ENCODE results near the gene JAM2.
"Not testable (repeated sequence)": the region's sequence is repeated elsewhere in the genome, so short reads cannot be mapped to it uniquely, and the experiment has no call there.

The JAM2 gene

DNA sequence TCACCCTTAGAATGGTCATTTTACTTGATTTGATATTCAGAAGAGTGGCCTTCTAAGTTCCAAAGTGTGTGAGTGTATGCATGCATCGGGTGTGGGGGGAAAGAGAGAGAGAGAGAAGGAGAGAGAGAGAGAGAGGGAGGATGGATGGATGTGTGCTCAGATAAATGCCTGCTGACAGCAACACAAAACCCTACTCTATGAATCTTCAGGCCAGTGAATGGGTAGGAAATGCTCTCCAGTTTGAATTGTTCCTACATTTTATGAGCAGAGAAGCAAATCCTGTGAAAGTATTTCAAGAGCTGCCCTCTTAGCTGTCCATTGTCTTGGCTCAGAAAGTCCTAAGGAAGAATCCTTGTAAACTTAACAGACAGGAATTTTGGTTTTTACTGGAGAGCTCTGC lies 7.4 kb downstream of the JAM2 start:
- DNase-seq, result no peak

DNA sequence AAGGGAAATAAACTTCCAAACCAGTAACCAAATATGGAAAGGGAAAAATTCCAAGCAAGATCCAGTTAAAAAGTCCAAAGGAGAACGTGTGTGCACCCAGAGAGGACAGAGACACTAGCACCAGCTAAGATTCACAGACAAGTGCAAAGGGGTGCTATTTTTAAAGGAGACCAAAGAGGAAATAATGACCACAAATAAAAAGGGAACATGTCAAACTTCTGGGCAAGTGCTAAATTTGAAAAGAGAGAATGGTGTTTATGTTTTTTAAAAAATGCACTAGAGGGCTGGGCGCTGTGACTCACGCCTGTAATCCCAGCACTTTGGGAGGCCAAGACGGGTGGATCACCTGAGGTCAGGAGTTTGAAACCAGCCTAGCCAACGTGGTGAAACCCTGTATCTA lies 8.6 kb downstream of the JAM2 start:
- DNase-seq, result no peak

DNA sequence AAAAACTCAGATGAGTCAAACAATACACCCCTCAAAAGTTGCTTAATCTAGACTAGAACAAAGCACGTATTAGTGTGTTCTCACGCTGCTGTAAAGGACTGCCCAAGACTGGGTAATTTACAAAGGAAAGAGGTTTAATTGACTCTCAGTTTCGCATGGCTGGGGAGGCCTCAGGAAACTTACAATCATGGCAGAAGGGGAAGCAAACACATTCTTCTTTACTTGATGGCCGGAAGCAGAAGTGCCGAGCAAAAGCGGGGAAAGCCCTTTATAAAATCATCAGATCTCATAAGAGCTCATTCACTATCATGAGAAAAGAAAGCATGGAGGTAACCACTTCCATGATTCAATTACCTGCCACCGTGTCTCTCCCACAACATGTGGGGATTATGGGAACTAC lies 10.1 kb downstream of the JAM2 start:
- DNase-seq, result no peak

DNA sequence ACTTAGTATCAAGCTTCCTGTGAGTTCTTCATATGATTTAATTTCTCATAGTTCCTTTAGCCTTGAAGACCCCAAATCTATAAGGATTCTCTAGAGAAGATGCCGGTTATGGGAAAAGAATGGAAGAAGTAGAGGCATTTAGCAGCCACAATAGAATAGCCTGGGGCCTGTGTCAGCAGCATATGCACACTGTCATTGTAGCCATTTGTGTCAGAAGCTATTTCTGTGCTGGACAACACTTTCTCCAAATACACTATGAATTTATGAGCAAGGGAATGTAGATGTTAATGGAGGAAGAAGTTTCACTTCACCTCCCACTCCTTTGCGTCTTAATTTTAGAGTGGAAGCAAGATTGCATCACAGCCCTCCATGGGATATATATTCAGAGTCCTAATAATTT lies 17.4 kb downstream of the JAM2 start:
- DNase-seq, result no peak

DNA sequence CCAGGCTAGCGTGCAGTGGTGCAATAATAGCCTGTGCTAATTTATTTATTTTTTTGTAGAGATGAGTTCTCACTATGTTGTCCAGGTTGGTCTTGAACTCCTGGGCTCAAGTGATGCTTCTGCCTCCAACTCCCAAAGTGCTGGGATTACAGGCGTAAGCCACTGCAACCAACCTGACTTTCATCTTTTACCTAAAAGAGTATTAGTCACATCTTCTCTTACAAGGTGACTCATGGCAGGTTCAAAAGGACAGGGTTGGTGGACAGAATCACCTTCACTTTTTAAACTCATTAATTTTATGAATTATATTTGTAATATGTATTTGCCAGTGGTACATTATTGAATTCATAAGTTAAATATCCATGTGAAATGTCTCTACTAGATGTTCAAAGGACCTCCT lies 18.1 kb downstream of the JAM2 start:
- no peak for DNase-seq

DNA sequence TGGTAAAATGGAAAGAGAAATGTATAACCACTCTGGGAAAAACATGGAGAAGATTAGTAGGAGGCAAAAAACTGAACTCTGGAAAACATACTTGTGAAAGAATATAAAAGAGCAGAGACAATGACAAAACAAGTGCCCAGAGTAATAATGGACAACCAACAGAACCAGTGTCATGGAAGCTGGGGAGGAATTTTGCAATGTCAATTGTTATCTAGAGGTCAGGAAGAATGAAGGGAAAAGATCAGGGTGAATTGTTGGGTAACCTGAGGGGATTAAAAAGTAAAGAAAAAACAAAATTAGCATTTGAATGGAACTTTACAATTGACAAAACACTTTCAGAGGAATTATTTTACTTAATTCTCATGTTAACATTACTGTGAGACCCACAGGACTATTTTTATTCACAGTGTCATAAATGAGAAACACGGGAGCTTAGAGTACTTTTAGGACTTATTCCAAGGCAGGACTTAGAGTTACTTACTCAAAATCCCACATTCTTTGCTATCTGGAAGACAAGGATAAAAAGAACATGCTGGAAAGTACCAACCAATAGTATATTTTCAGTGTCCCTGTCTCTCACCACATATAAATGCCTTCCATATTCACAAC lies 19.5 kb downstream of the JAM2 start:
- no peak for DNase-seq

DNA sequence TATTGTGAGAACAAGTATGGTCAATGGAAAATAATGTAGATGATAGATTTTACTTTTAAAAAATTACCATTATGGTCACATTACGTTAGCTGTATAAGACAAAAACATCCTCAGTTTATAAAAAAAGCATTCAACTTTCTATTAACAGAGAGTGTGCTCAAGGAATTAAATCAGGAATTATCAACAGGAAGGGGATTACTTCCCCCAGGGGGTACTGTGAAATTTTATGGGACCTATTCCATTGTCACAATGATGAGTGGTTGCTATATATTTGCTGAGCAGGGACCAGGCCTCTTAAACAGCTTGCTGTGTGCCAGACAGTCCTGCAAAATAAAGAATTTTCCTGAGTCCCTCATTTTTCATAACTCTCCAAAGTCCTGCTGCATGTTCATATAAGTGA lies 21.2 kb downstream of the JAM2 start:
- no peak for DNase-seq

DNA sequence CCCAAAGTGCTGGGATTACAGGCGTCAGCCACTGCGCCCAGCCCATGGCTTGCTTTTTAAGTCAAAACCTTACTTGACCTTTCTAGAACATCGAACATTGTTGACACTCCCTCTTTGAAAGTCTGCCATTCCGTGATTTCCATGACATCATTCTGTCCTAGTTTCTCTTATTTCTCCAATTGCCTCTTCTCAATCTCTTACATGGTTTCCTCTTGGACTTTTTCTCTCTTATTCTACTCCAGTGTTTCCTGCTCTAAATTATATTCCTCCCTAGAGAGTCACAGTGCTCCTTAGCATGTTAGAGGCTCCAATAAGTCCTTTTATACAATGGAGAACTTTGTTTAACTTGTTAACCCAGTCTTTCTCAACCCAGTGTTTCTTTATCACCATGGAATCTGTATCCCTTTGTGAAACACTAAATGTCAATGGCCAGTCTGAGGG lies 25.5 kb downstream of the JAM2 start:
- no peak for DNase-seq

DNA sequence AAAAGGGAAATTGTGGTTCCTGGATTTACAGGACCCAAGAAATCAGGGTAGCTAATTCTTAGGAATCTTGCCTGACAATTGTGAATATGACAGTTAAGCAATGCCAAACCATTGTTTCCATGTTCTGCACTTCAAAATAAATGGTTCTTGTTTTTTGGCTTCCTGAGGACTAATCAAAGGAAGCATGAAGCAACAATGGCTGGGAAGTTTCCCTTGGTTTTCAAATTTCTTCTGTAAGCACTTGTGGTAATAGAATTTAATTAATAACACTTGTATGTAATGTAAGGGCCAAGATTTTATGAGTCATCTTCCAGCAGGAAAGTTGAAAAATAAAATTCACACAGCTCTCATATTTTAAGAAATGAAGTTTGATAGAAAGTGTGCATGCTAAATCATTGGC lies 31.7 kb downstream of the JAM2 start:
- no peak for DNase-seq

DNA sequence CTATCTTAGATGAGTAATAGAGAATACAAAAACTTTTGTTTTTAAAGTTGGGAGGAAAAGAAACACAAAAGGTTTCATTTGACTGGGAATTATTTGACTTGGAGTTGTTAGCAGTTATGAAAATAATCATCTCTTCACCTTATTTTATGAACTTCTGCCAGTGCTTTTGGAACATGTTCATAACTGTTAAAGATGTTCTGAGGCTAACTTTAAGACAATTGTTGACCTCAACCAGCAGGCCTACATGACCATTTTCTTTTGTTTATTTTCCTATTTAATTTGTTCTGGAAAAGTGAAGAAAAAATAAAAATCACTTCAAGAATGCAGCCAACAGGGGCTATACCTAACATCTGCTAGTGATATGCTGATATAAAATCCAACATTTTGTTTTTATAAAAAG lies 37.4 kb downstream of the JAM2 start:
- DNase-seq, result no peak

DNA sequence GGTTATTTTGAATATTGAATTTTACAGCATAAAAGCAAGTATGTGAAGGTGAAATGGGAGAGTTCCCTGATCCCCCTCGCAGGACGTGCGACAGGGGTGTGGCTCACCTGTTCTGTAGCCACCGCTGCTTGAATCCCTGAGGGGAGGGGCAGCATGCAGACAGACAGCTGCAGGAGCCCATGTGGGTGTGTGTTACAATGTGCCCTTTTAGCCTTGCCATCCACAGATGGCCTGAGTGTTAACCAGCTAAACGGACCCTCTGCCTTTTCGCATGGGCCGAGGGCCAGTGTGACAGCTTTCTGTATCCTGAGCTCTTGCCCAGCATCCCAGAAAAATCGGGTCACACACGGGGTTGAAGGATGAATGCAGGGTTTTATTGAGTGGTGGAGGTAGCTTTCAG lies 43.3 kb downstream of the JAM2 start:
- no peak for DNase-seq

DNA sequence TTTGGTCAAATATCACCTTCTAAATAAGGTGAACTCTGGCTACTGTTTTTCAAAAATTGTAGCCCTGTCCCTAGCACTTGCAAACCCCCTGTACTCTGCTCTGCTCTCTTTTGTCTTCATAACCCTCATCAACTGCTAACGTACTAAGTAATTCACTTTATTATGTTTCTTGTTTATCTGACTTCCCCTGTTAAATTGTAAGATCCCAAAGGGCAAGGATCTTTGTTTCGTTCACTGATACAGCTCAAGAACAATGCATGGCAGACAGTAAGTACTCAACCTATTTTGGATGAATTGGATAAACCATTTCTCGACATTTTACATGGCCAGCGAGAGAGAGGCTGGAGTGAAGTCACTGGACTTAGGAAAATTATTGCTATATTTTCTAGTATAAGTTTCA lies 48.7 kb downstream of the JAM2 start:
- no peak for DNase-seq

DNA sequence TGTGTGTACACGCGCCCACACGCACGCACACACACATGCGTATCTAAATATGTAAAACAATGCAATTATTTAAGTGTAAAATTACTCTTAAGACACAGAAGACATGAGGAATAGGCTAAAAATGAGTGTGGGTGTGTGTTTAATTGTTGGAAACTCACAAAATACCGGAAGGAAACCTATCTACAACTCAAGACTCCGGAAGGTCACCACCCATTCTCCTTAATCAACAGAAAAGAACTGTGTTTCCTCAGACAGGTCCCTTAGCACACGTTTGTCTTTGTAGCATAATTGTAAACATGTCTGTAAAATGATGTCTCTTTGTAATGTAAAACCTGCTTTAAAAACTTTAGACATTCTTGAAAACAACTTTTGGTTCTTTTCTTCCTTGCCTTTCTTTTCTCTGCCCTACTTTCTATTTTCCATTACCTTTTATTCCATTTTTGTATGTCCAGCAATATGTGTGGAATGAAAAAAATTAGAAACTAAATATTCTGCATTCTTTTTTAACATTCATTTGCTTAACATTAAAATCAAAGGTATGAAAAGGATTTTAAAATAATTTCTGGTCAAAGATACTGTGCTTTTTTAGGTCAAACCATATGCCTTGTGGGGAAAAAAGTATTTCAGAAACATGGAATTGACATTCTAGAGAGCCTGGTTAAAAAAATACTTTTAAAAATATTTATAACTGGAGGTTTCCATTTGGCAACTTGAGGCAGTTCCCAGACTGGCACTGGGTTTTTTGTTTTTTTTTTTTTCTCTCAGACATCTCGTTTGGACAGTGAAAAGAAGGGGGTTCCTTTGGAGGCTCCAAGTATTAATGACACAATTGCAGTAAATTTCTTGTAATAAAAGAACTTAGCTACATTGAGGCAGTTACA lies 49.5 kb downstream of the JAM2 start:
- no peak for DNase-seq

DNA sequence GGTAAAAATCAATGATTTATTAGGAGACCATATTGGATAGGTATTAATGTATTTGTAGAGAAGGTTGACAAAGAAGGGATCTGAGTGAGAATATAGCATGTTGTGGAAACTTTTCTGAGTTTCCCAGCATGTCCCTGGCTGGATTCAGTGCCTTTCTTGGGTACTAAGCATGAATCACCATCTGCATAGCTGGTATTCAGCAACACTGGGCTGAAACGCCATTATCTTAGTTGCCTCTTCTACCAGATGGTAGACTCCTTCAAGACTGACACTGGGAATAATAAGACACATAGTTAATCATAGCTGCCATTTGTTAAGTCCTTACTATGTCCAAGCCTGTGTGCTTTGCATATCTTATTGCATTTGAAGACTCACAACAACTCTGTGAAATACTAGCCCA lies 50.2 kb downstream of the JAM2 start:
- no peak for DNase-seq

DNA sequence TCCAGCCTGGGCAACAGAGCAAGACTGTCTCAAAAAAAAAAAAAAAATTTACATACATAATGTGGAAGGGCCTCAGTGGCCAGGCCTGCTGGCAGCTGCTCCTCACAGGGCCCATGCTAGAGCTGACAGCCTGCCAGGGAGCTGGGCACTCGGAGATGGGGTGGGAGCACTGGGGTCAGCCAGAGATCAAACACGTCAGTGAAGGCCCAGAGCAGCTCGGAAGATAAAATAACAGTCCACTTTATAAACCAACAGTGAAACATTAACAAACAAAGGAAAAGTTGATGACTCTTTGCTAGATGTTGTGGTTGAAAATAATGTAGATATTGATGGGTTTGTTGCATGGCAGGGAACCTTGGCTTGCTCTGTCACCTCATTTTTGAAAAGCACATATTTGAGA lies 52.9 kb downstream of the JAM2 start:
- no peak for DNase-seq

DNA sequence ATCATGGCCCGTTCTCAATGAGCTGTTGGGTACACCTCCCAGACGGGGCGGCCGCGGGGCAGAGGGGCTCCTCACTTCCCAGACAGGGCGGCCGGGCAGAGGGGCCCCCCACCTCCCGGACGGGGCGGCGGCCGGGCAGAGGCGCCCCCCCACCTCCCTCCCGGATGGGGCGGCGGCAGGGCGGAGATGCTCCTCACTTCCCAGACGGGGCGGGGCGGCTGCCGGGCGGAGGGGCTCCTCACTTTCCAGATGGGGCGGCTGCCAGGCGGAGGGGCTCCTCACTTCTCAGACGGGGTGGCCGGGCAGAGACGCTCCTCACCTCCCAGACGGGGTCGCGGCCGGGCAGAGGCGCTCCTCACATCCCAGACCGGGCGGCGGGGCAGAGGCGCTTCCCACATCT lies 56.4 kb downstream of the JAM2 start:
- not testable (repeated sequence) for DNase-seq

DNA sequence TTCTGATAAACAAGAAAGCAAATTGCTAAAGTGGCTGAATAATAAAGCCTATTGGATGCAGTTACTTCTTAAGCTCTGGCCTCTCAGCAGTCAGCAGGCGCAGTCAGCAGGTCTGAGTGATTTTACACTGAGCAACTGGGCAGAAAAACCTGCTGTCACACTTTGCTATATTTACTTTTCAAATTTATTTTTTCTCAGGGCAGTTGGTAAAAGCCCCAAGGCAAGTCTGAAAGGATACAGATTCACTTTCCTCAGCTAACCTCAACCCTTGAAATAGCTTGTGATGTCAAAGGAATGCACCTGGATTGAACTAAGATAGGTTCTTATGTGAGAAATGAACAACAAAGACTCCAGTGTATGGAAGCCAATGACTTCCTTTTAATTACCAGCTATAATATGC lies 61.7 kb downstream of the JAM2 start:
- no peak for DNase-seq

DNA sequence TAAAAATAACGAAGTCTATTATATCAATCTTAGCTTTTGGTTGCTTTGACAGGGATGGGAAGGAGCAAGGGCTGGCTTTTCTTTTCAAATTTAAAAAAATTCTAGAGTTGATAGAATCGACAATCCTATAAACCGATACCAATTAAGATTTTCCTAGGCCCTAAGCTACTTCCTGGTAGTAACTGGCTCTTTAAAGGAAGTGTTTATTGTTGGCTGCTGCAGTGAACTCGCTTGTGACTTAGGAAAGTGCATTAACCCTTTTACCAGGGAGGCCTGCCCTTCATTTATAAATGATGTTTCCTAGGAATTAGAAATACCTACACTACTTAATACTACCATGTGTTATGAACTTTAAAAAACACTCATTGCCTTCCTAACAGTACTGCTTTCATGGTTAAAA lies 62.5 kb downstream of the JAM2 start:
- no peak for DNase-seq

DNA sequence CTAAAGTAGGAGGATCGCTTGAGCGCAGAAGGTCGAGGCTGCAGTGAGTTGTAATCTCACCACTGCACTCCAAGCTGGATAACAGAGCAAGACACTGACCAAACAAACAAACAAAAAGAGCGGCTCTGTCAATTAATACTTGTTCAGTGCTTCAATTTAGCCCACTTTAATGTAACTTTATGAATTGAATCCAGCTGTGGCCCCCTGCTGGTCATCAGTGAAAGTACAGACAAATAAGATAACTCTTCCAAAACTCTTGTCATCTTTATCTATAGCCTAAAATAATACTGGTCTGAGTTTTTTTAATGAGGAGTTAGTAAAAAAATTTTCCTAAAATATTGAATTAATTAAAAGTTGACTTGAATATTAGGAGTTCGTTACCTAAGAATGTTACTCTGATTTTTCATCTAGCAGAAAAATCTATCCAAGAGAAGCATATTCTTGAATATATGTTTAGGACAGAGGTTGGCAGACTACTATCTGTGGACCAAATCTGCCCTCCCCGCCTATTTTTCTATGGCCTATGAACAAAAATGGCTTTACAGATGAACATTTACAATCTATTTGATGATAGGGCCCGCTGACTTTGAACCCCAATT lies 69.5 kb downstream of the JAM2 start:
- DNase-seq, result peak; percentile 31

DNA sequence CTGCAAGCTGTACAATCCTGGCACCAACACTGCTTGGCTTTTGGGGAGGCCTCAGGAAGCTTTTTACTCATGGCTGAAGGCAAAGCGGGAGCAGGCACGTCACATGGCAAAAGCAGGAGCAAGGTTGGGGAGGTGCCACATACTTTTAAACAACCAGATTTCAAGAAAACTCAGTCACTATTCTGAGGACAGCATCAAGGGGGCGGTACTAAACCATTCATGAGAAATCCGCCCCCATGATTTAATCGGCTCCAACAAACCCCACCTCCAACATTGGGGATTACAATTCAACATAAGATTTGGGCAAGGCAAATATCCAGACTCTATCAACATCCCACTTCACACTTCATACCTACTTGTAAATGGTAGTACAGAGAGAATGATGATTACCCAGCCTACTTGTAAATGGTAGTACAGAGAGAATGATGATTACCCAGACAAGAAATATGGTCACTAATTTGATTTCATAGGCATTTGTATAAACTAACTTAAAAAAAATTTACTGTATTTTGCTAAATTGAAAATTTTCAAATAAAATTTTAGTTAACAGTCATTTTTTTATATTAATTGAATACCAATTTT lies 70.7 kb downstream of the JAM2 start:
- DNase-seq, result no peak

DNA sequence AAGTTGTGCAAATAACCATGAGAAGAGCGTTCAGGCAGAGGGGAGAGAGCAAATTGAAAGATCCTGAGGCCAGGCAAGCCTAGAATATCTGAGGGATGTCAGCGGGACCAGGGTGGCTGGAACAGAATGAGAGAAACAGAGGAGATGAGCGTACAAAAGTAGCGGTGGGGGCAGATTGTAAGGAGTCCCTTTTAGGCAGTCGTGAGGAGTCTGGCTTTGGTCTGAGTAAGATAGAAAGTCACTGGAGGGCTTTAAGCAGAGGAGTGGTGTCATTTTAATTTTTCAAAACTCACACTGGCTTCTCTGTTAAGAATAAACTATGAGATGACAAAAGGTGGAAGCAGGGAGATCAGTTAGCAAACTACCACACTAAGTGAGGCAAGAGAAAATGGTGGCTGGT lies 71.5 kb downstream of the JAM2 start:
- DNase-seq, result no peak

DNA sequence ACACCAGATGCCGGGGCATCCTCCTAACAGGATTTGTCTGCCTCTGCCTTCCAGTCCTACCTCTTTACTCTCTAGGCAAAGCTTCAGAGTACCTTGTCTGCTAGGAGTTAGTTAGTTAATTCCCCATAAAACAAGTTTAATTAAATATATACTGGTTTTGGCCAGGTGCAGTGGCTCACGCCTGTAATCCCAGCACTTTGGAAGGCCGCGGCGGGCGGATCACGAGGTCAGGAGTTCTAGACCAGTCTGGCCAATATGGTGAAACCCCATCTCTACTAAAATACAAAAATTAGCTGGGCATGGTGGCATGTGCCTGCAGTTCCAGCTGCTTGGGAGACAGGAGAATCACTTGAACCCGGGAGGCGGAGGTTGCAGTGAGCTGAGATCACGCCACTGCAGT lies 75.0 kb downstream of the JAM2 start:
- DNase-seq, result not testable (repeated sequence)

DNA sequence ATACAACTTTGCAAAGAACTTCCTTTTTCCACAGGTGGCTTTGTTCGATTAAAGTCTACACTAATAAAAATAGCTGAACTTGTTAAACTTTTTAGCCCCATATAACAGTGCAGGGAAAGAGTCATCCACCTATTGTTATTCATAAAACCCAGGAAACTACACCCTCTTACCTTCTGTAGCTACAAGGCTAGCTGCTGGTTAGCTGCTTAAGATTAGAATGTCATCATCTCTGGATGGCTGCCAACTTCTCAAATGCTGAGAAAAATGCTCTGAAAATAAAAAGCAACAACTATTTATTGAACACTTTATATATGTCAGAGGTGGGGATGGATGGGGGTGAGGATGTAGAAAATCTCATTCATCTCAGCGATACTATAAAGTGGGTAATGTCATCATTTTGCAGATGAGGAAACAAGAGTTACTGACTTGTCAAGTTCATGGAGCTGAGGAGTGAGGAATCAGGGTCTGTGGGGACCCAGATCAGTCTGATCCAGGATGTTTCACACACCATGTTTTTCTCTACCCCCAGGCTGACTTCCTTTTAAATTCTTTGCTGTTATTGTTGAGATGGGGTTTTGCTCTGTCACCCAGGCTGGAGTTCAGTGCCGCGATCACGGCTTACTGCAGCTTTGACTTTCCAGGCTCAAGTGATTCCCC lies 78.6 kb downstream of the JAM2 start:
- no peak for DNase-seq
